A549 (cell line): ENCODE data around the gene TMEM126A. TPM values are rescaled to one million over a fixed set of nuclear protein-coding genes. Genes with fewer than 3 reads are reported as not detected.

ENCODE experiments used
- ATAC-seq, 2 experiments: fragments of 200-7000 bp in 1 of 2; fragments of >200 bp in 1 of 2; cut with Nextera tagmentation in 1 of 2; cut with Tn5 transposase in 1 of 2; 3 replicates each; pipeline versions ENCODE4 v1.8.0 to v1.9.1; 2018 to 2020; ENCODE audit warnings: mild to moderate bottlenecking in 1 of 2, moderate library complexity in 1 of 2
- CTCF ChIA-PET: fragments of 300-600 bp; sonication (Branson Sonifier 250); formaldehyde crosslinking; extraction: SDS; loops from one replicate; lab custom pipeline; 2021; ENCODE audit warnings: antibody characterized with exemption, inconsistent platforms; lab: Yijun Ruan, JAX
- POLR2A ChIA-PET: fragments of 350-600 bp; formaldehyde crosslinking; extraction: SDS; loops from one replicate; lab custom pipeline; 2021; ENCODE audit warnings: antibody characterized with exemption, inconsistent platforms; lab: Yijun Ruan, JAX
- DNase-seq, 2 experiments: peaks; one replicate each; pipeline versions ENCODE4 v3.0.0 to v3.0.0-alpha.2; 2011 to 2016; ENCODE audit warnings: low read depth in 1 of 2, low spot score in 1 of 2
- FAIRE-seq: peaks from 2 replicates; lab custom pipeline; 2011; peaks lifted over from hg19 to GRCh38; lab: Jason Lieb, UNC
- H3K27ac ChIP-seq, 2 experiments: fragments of >200 bp; sonication (Bioruptor Twin); formaldehyde crosslinking; 3 replicates each; pipeline ENCODE4 v1.5.1; 2016 to 2017
- H3K4me1 ChIP-seq: fragments of >200 bp; sonication (Bioruptor Twin); formaldehyde crosslinking; 3 replicates; pipeline ENCODE4 v1.6.1; 2016
- H3K4me2 ChIP-seq: fragments of >200 bp; sonication (Bioruptor Twin); formaldehyde crosslinking; 3 replicates; pipeline ENCODE4 v1.6.1; 2016
- H3K4me3 ChIP-seq: fragments of >200 bp; sonication (Bioruptor Twin); formaldehyde crosslinking; 3 replicates; pipeline ENCODE4 v1.5.1; 2016
- H3K9me3 ChIP-seq: fragments of >200 bp; sonication (Bioruptor Twin); formaldehyde crosslinking; 3 replicates; pipeline ENCODE4 v1.6.1; 2016
- CHD4 ChIP-seq: fragments of 200-600 bp; sonication (generic); IDR thresholded peaks from 2 replicates; pipeline ENCODE4 v1.6.1; 2016; ENCODE audit warnings: antibody characterized with exemption, mild to moderate bottlenecking, borderline replicate concordance
- HDAC2 ChIP-seq: fragments of 200-600 bp; sonication (generic); IDR thresholded peaks from 2 replicates; pipeline ENCODE4 v1.6.1; 2016
- HOXB13 ChIP-seq: fragments of 250-450 bp; sonication (Bioruptor Pico); IDR thresholded peaks from 2 replicates; pipeline ENCODE4 v1.5.0; 2020; ENCODE audit warnings: low read depth, mild to moderate bottlenecking, moderate library complexity
- KDM5A ChIP-seq: fragments of 200-600 bp; sonication (generic); IDR thresholded peaks from 2 replicates; pipeline ENCODE4 v1.6.1; 2016; ENCODE audit warnings: antibody characterized with exemption, mild to moderate bottlenecking
- PHF8 ChIP-seq: fragments of 200-600 bp; sonication (generic); IDR thresholded peaks from 2 replicates; pipeline ENCODE4 v1.6.1; 2016; ENCODE audit warnings: low read depth, mild to moderate bottlenecking, antibody characterized with exemption, moderate library complexity, borderline replicate concordance
- SMC3 ChIP-seq: fragments of >200 bp; sonication (Bioruptor Twin); formaldehyde crosslinking; IDR thresholded peaks from 3 replicates; pipeline ENCODE4 v1.6.1; 2018; ENCODE audit warnings: inconsistent platforms
- SREBF2 ChIP-seq: fragments of 450-650 bp; IDR thresholded peaks from 2 replicates; pipeline ENCODE4 v1.6.1; 2014; ENCODE audit warnings: mild to moderate bottlenecking, moderate library complexity
- ZNF302 ChIP-seq: fragments of 250-450 bp; sonication (Bioruptor Pico); IDR thresholded peaks from 2 replicates; pipeline ENCODE4 v1.9.0; 2021; ENCODE audit warnings: inconsistent platforms, mild to moderate bottlenecking, moderate library complexity
- WGBS: methylation state at CpG from one replicate; pipeline ENCODE4 v1.1.6; 2017; ENCODE audit errors: missing lambda C conversion rate; 5-methylcytosine and 5-hydroxymethylcytosine counted together
- polyA plus RNA-seq, 4 experiments: library from polyadenylated mRNA; depleted of rRNA in 3 of 4; stranded (reverse); fragments of >200 nt; fragmentation: RNase III in 1 of 4; extraction: RNeasy Plus Mini Kit Qiagen cat#74134 plus additional on column Dnase treatment in 1 of 4; gene quantifications; 2 replicates in 3 of 4; 3 replicates in 1 of 4; pipeline ENCODE4 v1.2.3, GENCODE V29; 2011 to 2017
- TF ChIP-seq, protein P1 (sequence below): fragments of 200-600 bp; sonication (generic); IDR thresholded peaks from 2 replicates; pipeline ENCODE4 v1.6.1; 2016; ENCODE audit warnings: antibody characterized with exemption, mild to moderate bottlenecking, moderate library complexity
- TF ChIP-seq, protein P2 (sequence below): fragments of 150-350 bp; IDR thresholded peaks from 2 replicates; pipeline ENCODE4 v1.6.1; 2014; ENCODE audit warnings: low read depth, mild to moderate bottlenecking, low read length
- TF ChIP-seq, protein P3 (sequence below): fragments of 250-450 bp; sonication (Bioruptor Pico); IDR thresholded peaks from 2 replicates; pipeline ENCODE4 v1.5.0; 2021; ENCODE audit warnings: mild to moderate bottlenecking, moderate library complexity, borderline replicate concordance
- TF ChIP-seq, protein P4 (sequence below): IDR thresholded peaks from 2 replicates; pipeline ENCODE4 v1.6.1; 2012
- TF ChIP-seq, protein P5 (sequence below): IDR thresholded peaks from 2 replicates; pipeline ENCODE4 v1.6.1; 2012
- TF ChIP-seq, protein P6 (sequence below): fragments of >200 bp; sonication (Bioruptor Twin); formaldehyde crosslinking; IDR thresholded peaks from 3 replicates; pipeline ENCODE4 v1.5.1; 2016

Gene TMEM126A
- polyA plus RNA-seq, 2 of the 4 experiments (the other 2 are of a cell fraction), result 74.9 to 123 TPM

DNA sequence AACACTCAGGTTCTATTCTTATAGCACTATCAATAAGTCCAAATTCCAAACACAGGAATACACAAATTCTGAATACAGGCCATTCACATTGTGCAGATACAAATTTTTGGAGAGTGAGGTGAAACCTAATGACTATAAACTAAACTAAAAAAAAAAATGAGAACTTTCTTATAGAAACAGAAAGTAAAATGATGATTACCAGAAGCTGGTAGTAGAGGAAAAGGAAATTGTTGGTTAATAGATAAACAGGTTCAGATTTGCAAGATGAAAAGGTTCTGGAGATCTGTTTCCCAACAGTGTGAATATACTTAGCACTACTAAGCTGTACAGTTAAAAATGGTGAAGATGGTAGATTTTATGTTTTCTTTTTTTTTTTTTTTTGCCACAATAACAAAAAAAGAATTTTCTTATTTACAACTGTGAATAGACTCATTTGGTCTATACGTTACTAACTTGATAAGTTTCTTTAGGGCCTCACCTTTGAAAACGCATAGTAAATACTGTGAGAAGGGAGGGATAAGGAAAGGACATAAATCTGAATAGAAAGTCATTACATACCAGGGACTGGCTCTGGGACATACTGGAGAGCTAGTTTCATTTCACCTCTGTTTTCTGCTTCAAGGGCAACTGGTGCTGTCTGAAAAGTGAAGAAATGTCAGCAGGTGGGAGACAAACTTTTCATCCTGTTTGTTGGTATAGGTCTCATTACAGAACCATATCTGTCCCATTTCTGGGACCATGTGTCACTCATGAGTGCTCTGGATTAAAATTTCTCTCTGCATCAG is 52.4 kb downstream of the TMEM126A start:
- no peak for FAIRE-seq
- no peak for ATAC-seq
- DNase-seq, result no peak
- POLR2A ChIA-PET, result no interaction called here
- H3K27ac ChIP-seq, result no peak overlapping the region
- H3K4me1 ChIP-seq, result peaks cover 7% of the 10 kb centered on the region; the same call in 2 of the 3 replicates
- no peaks in the 10 kb centered on the region for H3K9me3 ChIP-seq
- no peak overlapping the region for H3K4me3 ChIP-seq
- TF ChIP-seq SMC3 (no peak), HOXB13 (CRISPR knock-in tag) (no peak), KDM5A (no peak), HDAC2 (no peak), PHF8 (no peak), ZNF302 (no peak), SREBF2 (no peak), CHD4 (no peak)
- TF ChIP-seq, protein P1, sequence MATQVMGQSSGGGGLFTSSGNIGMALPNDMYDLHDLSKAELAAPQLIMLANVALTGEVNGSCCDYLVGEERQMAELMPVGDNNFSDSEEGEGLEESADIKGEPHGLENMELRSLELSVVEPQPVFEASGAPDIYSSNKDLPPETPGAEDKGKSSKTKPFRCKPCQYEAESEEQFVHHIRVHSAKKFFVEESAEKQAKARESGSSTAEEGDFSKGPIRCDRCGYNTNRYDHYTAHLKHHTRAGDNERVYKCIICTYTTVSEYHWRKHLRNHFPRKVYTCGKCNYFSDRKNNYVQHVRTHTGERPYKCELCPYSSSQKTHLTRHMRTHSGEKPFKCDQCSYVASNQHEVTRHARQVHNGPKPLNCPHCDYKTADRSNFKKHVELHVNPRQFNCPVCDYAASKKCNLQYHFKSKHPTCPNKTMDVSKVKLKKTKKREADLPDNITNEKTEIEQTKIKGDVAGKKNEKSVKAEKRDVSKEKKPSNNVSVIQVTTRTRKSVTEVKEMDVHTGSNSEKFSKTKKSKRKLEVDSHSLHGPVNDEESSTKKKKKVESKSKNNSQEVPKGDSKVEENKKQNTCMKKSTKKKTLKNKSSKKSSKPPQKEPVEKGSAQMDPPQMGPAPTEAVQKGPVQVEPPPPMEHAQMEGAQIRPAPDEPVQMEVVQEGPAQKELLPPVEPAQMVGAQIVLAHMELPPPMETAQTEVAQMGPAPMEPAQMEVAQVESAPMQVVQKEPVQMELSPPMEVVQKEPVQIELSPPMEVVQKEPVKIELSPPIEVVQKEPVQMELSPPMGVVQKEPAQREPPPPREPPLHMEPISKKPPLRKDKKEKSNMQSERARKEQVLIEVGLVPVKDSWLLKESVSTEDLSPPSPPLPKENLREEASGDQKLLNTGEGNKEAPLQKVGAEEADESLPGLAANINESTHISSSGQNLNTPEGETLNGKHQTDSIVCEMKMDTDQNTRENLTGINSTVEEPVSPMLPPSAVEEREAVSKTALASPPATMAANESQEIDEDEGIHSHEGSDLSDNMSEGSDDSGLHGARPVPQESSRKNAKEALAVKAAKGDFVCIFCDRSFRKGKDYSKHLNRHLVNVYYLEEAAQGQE, result no peak
- TF ChIP-seq, protein P2, sequence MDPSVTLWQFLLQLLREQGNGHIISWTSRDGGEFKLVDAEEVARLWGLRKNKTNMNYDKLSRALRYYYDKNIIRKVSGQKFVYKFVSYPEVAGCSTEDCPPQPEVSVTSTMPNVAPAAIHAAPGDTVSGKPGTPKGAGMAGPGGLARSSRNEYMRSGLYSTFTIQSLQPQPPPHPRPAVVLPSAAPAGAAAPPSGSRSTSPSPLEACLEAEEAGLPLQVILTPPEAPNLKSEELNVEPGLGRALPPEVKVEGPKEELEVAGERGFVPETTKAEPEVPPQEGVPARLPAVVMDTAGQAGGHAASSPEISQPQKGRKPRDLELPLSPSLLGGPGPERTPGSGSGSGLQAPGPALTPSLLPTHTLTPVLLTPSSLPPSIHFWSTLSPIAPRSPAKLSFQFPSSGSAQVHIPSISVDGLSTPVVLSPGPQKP, result no peak
- TF ChIP-seq, protein P3, sequence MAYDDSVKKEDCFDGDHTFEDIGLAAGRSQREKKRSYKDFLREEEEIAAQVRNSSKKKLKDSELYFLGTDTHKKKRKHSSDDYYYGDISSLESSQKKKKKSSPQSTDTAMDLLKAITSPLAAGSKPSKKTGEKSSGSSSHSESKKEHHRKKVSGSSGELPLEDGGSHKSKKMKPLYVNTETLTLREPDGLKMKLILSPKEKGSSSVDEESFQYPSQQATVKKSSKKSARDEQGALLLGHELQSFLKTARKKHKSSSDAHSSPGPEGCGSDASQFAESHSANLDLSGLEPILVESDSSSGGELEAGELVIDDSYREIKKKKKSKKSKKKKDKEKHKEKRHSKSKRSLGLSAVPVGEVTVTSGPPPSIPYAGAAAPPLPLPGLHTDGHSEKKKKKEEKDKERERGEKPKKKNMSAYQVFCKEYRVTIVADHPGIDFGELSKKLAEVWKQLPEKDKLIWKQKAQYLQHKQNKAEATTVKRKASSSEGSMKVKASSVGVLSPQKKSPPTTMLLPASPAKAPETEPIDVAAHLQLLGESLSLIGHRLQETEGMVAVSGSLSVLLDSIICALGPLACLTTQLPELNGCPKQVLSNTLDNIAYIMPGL (CRISPR knock-in tag), result no peak
- TF ChIP-seq, protein P4, sequence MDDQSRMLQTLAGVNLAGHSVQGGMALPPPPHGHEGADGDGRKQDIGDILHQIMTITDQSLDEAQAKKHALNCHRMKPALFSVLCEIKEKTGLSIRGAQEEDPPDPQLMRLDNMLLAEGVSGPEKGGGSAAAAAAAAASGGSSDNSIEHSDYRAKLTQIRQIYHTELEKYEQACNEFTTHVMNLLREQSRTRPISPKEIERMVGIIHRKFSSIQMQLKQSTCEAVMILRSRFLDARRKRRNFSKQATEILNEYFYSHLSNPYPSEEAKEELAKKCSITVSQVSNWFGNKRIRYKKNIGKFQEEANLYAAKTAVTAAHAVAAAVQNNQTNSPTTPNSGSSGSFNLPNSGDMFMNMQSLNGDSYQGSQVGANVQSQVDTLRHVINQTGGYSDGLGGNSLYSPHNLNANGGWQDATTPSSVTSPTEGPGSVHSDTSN, result no peak
- TF ChIP-seq, protein P5, sequence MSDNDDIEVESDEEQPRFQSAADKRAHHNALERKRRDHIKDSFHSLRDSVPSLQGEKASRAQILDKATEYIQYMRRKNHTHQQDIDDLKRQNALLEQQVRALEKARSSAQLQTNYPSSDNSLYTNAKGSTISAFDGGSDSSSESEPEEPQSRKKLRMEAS, result no peak
- TF ChIP-seq, protein P6, sequence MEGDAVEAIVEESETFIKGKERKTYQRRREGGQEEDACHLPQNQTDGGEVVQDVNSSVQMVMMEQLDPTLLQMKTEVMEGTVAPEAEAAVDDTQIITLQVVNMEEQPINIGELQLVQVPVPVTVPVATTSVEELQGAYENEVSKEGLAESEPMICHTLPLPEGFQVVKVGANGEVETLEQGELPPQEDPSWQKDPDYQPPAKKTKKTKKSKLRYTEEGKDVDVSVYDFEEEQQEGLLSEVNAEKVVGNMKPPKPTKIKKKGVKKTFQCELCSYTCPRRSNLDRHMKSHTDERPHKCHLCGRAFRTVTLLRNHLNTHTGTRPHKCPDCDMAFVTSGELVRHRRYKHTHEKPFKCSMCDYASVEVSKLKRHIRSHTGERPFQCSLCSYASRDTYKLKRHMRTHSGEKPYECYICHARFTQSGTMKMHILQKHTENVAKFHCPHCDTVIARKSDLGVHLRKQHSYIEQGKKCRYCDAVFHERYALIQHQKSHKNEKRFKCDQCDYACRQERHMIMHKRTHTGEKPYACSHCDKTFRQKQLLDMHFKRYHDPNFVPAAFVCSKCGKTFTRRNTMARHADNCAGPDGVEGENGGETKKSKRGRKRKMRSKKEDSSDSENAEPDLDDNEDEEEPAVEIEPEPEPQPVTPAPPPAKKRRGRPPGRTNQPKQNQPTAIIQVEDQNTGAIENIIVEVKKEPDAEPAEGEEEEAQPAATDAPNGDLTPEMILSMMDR, result no peak
- H3K4me2 ChIP-seq, result no peak overlapping the region
- CTCF ChIA-PET, result interaction anchor here (0.8 to 5.2 kb wide), 7 partner anchors 11 to 154 kb away, joined by 3 to 23 read pairs (median 3); partner anchors contain the start of genes CCDC83 and CREBZF
- WGBS, result 89% methylated on average over 2 of the region's 2 CpGs
